HepG2 (cell line): ENCODE measurements around the gene PCP4L1. TPM values are rescaled to one million over a fixed set of nuclear protein-coding genes. Genes with fewer than 3 reads are reported as not detected.

Experiments used
- CTCF ChIP-seq: sonication (generic); formaldehyde crosslinking; IDR thresholded peaks from 2 replicates; pipeline ENCODE4 v1.5.0; 2020; ENCODE audit warnings: mild to moderate bottlenecking, missing genetic modification reagents, moderate library complexity
- FOXA3 ChIP-seq: IDR thresholded peaks from 2 replicates; pipeline ENCODE4 v1.6.1; 2016; ENCODE audit warnings: missing genetic modification reagents, missing compliant biosample characterization
- HDAC2 ChIP-seq: sonication (generic); formaldehyde crosslinking; IDR thresholded peaks from 2 replicates; pipeline ENCODE4 v1.4.0; 2020; ENCODE audit warnings: missing genetic modification reagents
- HNF4A ChIP-seq: sonication (generic); formaldehyde crosslinking; IDR thresholded peaks from 2 replicates; pipeline ENCODE4 v1.4.0; 2020; ENCODE audit warnings: missing genetic modification reagents
- KDM5A ChIP-seq: fragments of 200-600 bp; sonication (generic); IDR thresholded peaks from 2 replicates; pipeline ENCODE4 v1.7.0; 2018; ENCODE audit warnings: antibody characterized with exemption, mild to moderate bottlenecking, low read length, borderline replicate concordance
- KLF16 ChIP-seq, 2 experiments: sonication (generic) in 1 of 2; formaldehyde crosslinking in 1 of 2; IDR thresholded peaks; 2 replicates each; pipeline versions ENCODE4 v1.6.1 to v1.8.0; 2016 to 2023; ENCODE audit warnings: missing genetic modification reagents in 2 of 2, missing compliant biosample characterization in 1 of 2
- MAZ ChIP-seq, 2 experiments: sonication (generic) in 1 of 2; formaldehyde crosslinking in 1 of 2; IDR thresholded peaks; 2 replicates each; pipeline versions ENCODE4 v1.5.0 to v1.6.1; 2012 to 2020; ENCODE audit warnings: low read depth in 2 of 2, mild to moderate bottlenecking in 2 of 2, borderline replicate concordance in 1 of 2, improper control_type of control experiment in 1 of 2, low read length in 1 of 2, missing genetic modification reagents in 1 of 2, moderate library complexity in 1 of 2
- MEIS1 ChIP-seq: sonication (generic); formaldehyde crosslinking; IDR thresholded peaks from 2 replicates; pipeline ENCODE4 v1.9.0; 2021; ENCODE audit warnings: mild to moderate bottlenecking, missing genetic modification reagents, moderate library complexity, borderline replicate concordance
- NR2C2 ChIP-seq: sonication (generic); formaldehyde crosslinking; IDR thresholded peaks from 2 replicates; pipeline ENCODE4 v1.4.0; 2020; ENCODE audit warnings: missing genetic modification reagents, mild to moderate bottlenecking, moderate library complexity, borderline replicate concordance
- NR2F6 ChIP-seq, 2 experiments: IDR thresholded peaks; 2 replicates each; pipeline ENCODE4 v1.6.1; 2016; ENCODE audit warnings: antibody characterized with exemption in 1 of 2, mild to moderate bottlenecking in 1 of 2
- POGZ ChIP-seq: sonication (generic); formaldehyde crosslinking; IDR thresholded peaks from 2 replicates; pipeline ENCODE4 v1.4.0; 2020; ENCODE audit warnings: mild to moderate bottlenecking, missing genetic modification reagents
- POLR2AphosphoS5 ChIP-seq: IDR thresholded peaks from 2 replicates; pipeline ENCODE4 v1.6.1; 2012; ENCODE audit warnings: low read depth, low read length
- ZFY ChIP-seq: sonication (generic); formaldehyde crosslinking; IDR thresholded peaks from 2 replicates; pipeline ENCODE4 v1.4.0; 2020; ENCODE audit warnings: missing genetic modification reagents
- ZMYM4 ChIP-seq: sonication (generic); formaldehyde crosslinking; IDR thresholded peaks from 2 replicates; pipeline ENCODE4 v1.8.1; 2023; ENCODE audit warnings: mild to moderate bottlenecking, missing genetic modification reagents
- ZNF432 ChIP-seq: sonication (generic); formaldehyde crosslinking; IDR thresholded peaks from 2 replicates; pipeline ENCODE4 v1.5.0; 2020; ENCODE audit warnings: missing genetic modification reagents, mild to moderate bottlenecking, borderline replicate concordance
- ZNF547 ChIP-seq: sonication (generic); formaldehyde crosslinking; IDR thresholded peaks from 2 replicates; pipeline ENCODE4 v1.5.1; 2020; ENCODE audit warnings: mild to moderate bottlenecking, missing genetic modification reagents
- ZNF772 ChIP-seq: sonication (generic); formaldehyde crosslinking; IDR thresholded peaks from 2 replicates; pipeline ENCODE4 v1.5.0; 2020; ENCODE audit warnings: mild to moderate bottlenecking, missing genetic modification reagents
- ZNF883 ChIP-seq: sonication (generic); formaldehyde crosslinking; IDR thresholded peaks from 2 replicates; pipeline ENCODE4 v1.5.1; 2020; ENCODE audit warnings: mild to moderate bottlenecking, missing genetic modification reagents; ENCODE audit errors: not compliant biosample characterization
- ZSCAN25 ChIP-seq: sonication (generic); formaldehyde crosslinking; IDR thresholded peaks from 2 replicates; pipeline ENCODE4 v1.8.0; 2022; ENCODE audit warnings: mild to moderate bottlenecking, missing genetic modification reagents
- ZZZ3 ChIP-seq: sonication (generic); formaldehyde crosslinking; IDR thresholded peaks from 2 replicates; pipeline ENCODE4 v1.4.0; 2020; ENCODE audit warnings: missing genetic modification reagents, mild to moderate bottlenecking, borderline replicate concordance
- polyA plus RNA-seq, 8 experiments: library from polyadenylated mRNA; depleted of rRNA in 3 of 8; stranded (reverse) in 7 of 8; unstranded in 1 of 8; fragments of >200 nt; fragmentation: Illumina TruSeq in 4 of 8; extraction: Trizol in 4 of 8; gene quantifications; 2 replicates each; pipeline versions ENCODE4 v1.2.1 to v1.2.3, GENCODE V29; 2011 to 2016; ENCODE audit warnings: low read depth in 4 of 8, missing spikeins in 1 of 8, mixed read lengths in 1 of 8; ENCODE audit not compliant: insufficient read depth in 1 of 8
- total RNA-seq, 5 experiments: library from RNA; depleted of rRNA; stranded (reverse); fragments of >200 nt; fragmentation: Illumina TruSeq; extraction: Trizol; gene quantifications; 2 replicates each; pipeline ENCODE4 v1.2.3, GENCODE V29; 2016; ENCODE audit warnings: low read depth in 1 of 5
- TF ChIP-seq, protein P1 (sequence below): IDR thresholded peaks from 2 replicates; pipeline ENCODE4 v1.6.1; 2016; ENCODE audit warnings: control low read depth
- TF ChIP-seq, protein P2 (sequence below): IDR thresholded peaks from 2 replicates; pipeline ENCODE4 v1.4.0; 2020; ENCODE audit warnings: mild to moderate bottlenecking, missing genetic modification reagents

Gene PCP4L1
- total and polyA plus RNA-seq, 2 of the 13 experiments (the other 11 are each of a cell fraction or from before 2014, with no cell fraction given), result 0.28 TPM; not detected in 1

DNA sequence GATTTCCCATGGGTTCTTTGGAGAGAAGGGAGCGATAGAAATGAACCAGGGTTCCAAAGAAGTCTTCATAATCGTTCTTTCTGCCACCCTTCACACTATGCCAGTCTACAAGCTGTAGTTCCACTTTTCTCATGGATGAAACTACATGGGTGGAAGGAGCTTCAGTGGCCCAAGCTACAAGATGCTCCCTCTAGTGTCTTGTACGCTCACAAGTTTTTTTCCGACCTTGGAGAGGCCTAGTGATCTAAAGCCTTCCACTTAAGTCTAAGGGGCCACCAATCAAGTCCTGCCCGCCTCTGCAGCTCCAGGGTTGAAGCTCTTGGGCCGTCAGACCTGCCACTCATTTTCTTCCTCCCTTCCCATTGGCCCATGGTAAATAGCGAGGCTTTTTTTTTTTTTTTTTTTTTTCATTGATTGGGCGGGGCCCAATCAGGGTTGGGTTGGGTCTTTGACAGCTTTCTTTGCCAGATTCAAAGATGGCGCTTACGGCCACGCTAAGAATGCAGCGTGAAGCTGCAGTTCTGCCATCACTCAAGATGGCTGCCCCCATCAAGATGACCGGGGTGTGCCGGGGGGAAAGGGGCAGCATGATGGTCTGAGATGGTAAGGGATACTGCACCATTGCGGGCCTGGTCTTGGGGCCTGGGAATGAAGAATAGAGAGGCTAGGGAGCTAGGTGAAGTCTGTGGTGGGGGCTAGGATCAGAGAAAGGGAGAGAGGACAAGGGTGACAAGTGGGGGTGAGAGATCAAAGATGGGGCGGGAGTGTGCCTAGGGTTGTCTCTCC is 32.8 kb upstream of the PCP4L1 start, which contains the start of gene TOMM40L (continued):
- peak; percentile 57; the same call in 1 of the 2 replicates for TF ChIP-seq POGZ (CRISPR knock-in tag)
- no peak for TF ChIP-seq ZZZ3 (CRISPR knock-in tag)
- 0 out of 2 replicates have a peak, but pooled peaks have one; percentile 26 for TF ChIP-seq HDAC2 (CRISPR knock-in tag)
- 0 out of 2 replicates have a peak, but pooled peaks have one; percentile 10 for TF ChIP-seq HNF4A (CRISPR knock-in tag)
- TF ChIP-seq POLR2AphosphoS5, result peak; percentile 75
- TF ChIP-seq ZFY (CRISPR knock-in tag), result peak; percentile 59
- no peak for TF ChIP-seq ZSCAN25 (CRISPR knock-in tag)
- peak; percentile 55; the same call in 1 of the 2 replicates for TF ChIP-seq ZNF772 (CRISPR knock-in tag)
- peak; percentile 78; the same call in 1 of the 2 replicates for TF ChIP-seq MEIS1 (CRISPR knock-in tag)
- TF ChIP-seq ZMYM4 (CRISPR knock-in tag), result peak; percentile 30; the same call in 1 of the 2 replicates
- peak; percentile 15; the same call in 1 of the 2 replicates for TF ChIP-seq FOXA3
- no peak for TF ChIP-seq NR2F6 (IDR thresholded peaks at IDR 0.05)
- 0 out of 2 replicates have a peak, but pooled peaks have one; percentile 19 for TF ChIP-seq NR2F6 (CRISPR knock-in tag; IDR thresholded peaks at IDR 0.05)
- peak; percentile 66; the same call in 1 of the 2 replicates for TF ChIP-seq KDM5A
- no peak for TF ChIP-seq ZNF432 (CRISPR knock-in tag)
- TF ChIP-seq KLF16 (CRISPR knock-in tag; IDR thresholded peaks at IDR 0.05), result peak in 1 of 2 experiments; percentile 46; a peak in 1 of 4 replicates
- TF ChIP-seq, protein P1, sequence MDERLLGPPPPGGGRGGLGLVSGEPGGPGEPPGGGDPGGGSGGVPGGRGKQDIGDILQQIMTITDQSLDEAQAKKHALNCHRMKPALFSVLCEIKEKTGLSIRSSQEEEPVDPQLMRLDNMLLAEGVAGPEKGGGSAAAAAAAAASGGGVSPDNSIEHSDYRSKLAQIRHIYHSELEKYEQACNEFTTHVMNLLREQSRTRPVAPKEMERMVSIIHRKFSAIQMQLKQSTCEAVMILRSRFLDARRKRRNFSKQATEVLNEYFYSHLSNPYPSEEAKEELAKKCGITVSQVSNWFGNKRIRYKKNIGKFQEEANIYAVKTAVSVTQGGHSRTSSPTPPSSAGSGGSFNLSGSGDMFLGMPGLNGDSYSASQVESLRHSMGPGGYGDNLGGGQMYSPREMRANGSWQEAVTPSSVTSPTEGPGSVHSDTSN (CRISPR knock-in tag), result peak; percentile 95
- TF ChIP-seq, protein P2, sequence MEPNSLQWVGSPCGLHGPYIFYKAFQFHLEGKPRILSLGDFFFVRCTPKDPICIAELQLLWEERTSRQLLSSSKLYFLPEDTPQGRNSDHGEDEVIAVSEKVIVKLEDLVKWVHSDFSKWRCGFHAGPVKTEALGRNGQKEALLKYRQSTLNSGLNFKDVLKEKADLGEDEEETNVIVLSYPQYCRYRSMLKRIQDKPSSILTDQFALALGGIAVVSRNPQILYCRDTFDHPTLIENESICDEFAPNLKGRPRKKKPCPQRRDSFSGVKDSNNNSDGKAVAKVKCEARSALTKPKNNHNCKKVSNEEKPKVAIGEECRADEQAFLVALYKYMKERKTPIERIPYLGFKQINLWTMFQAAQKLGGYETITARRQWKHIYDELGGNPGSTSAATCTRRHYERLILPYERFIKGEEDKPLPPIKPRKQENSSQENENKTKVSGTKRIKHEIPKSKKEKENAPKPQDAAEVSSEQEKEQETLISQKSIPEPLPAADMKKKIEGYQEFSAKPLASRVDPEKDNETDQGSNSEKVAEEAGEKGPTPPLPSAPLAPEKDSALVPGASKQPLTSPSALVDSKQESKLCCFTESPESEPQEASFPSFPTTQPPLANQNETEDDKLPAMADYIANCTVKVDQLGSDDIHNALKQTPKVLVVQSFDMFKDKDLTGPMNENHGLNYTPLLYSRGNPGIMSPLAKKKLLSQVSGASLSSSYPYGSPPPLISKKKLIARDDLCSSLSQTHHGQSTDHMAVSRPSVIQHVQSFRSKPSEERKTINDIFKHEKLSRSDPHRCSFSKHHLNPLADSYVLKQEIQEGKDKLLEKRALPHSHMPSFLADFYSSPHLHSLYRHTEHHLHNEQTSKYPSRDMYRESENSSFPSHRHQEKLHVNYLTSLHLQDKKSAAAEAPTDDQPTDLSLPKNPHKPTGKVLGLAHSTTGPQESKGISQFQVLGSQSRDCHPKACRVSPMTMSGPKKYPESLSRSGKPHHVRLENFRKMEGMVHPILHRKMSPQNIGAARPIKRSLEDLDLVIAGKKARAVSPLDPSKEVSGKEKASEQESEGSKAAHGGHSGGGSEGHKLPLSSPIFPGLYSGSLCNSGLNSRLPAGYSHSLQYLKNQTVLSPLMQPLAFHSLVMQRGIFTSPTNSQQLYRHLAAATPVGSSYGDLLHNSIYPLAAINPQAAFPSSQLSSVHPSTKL, result peak; percentile 27; the same call in 1 of the 2 replicates
- peak; percentile 71 for TF ChIP-seq NR2C2 (CRISPR knock-in tag)
- peak; percentile 21 for TF ChIP-seq ZNF883 (CRISPR knock-in tag)
- 0 out of 2 replicates have a peak, but pooled peaks have one; percentile 24 for TF ChIP-seq MAZ (IDR thresholded peaks at IDR 0.05; ENCODE audit: borderline replicate concordance, low read depth, low read length)
- TF ChIP-seq MAZ (CRISPR knock-in tag; IDR thresholded peaks at IDR 0.05; ENCODE audit: low read depth), result peak; percentile 59; the same call in 1 of the 2 replicates
- peak; percentile 79 for TF ChIP-seq CTCF (CRISPR knock-in tag)
- 0 out of 2 replicates have a peak, but pooled peaks have one; percentile 6 for TF ChIP-seq ZNF547 (CRISPR knock-in tag)
